Measurements from ENCODE around the gene HRAS. TPM values are rescaled to one million over a fixed set of nuclear protein-coding genes. Genes with fewer than 3 reads are reported as not detected.

The HRAS gene
- total and polyA plus RNA-seq, 4 donors, result 20.5 to 133 (median 69.7) TPM

- peaks cover 0 to 16% (median 3%) of the 10 kb centered on the region in 4 donors for H3K36me3 ChIP-seq (ENCODE audit: control insufficient read depth in 4 of 4, insufficient read depth in 4 of 4, low read length in 4 of 4)
- WGBS, 2 donors, result 1 to 2% methylated on average over 91 to 93 of the region's 93 CpGs
- H3K27ac ChIP-seq (ENCODE audit: low read depth in 1 of 2, low read length in 1 of 2), result peak within 1 kb of the TSS in 1 of 2 donors; percentile 82
- H3K27me3 ChIP-seq (ENCODE audit: control insufficient read depth in 3 of 3, insufficient read depth in 3 of 3, low read length in 2 of 3), result peaks cover 0 to 11% (median 10%) of the 10 kb centered on the region in 3 donors
- H3K9me3 ChIP-seq (ENCODE audit: control insufficient read depth in 4 of 4, insufficient read depth in 3 of 4, low read length in 3 of 4), result peaks cover 0 to 2% (median 0%) of the 10 kb centered on the region in 4 donors
- DNase-seq, result peak; percentile 80 to 87 (median 82)
- peaks cover 0 to 23% (median 6%) of the 10 kb centered on the region in 5 donors for H3K4me1 ChIP-seq (ENCODE audit: control insufficient read depth in 5 of 5, insufficient read depth in 5 of 5, low read length in 5 of 5)
- peak within 1 kb of the TSS; percentile 30 for H3K4me3 ChIP-seq
- no peak for TF ChIP-seq CTCF (IDR thresholded peaks at IDR 0.05; ENCODE audit: control extremely low read depth, extremely low read depth)
- no peak within 1 kb of the TSS for H3K9ac ChIP-seq (ENCODE audit: insufficient read depth in 1 of 2, low read length in 2 of 2)
- ATAC-seq (ENCODE audit: insufficient read depth, low FRiP score), result peak; percentile 58
Measured at GRCh38 chr11:536841-537621, 1.7 kb upstream of the HRAS start, which contains the start of gene LRRC56. LRRC56 (plus strand) TSS chr11:537527; CDS start chr11:540685, 3,158 bp downstream.

GRCh38 chr11:535210-535518, 212 bp downstream of the HRAS start:
- DNase-seq, result no peak
- WGBS, 2 donors, result 0 to 1% methylated on average over 2 to 56 of the region's 56 CpGs
- Histone ChIP-seq H3K36me3 (ENCODE audit: control insufficient read depth in 4 of 4, insufficient read depth in 4 of 4, low read length in 4 of 4) (peaks cover 0 to 27% (median 3%) of the 10 kb centered on the region in 4 donors), H3K27me3 (ENCODE audit: control insufficient read depth in 3 of 3, insufficient read depth in 3 of 3, low read length in 2 of 3) (peaks cover 0 to 11% (median 10%) of the 10 kb centered on the region in 3 donors), H3K27ac (ENCODE audit: low read depth in 1 of 2, low read length in 1 of 2) (peak overlapping the region in 1 of 2 donors; percentile 30), H3K4me1 (ENCODE audit: control insufficient read depth in 5 of 5, insufficient read depth in 5 of 5, low read length in 5 of 5) (peaks cover 0 to 23% (median 6%) of the 10 kb centered on the region in 5 donors), H3K9me3 (ENCODE audit: control insufficient read depth in 4 of 4, insufficient read depth in 3 of 4, low read length in 3 of 4) (peaks cover 0 to 2% (median 0%) of the 10 kb centered on the region in 4 donors), H3K4me3 (peak overlapping the region; percentile 73), H3K9ac (ENCODE audit: insufficient read depth in 1 of 2, low read length in 2 of 2) (no peak overlapping the region)
- no peak for TF ChIP-seq CTCF (IDR thresholded peaks at IDR 0.05; ENCODE audit: control extremely low read depth, extremely low read depth)
- no peak for ATAC-seq (ENCODE audit: insufficient read depth, low FRiP score)

- 8 to 11% methylated on average over 61 to 66 of the region's 66 CpGs for WGBS, 2 donors
- no peak for ATAC-seq (ENCODE audit: insufficient read depth, low FRiP score)
- Histone ChIP-seq H3K9ac (ENCODE audit: insufficient read depth in 1 of 2, low read length in 2 of 2) (peak overlapping the region in 1 of 2 donors; percentile 11), H3K9me3 (ENCODE audit: control insufficient read depth in 4 of 4, insufficient read depth in 3 of 4, low read length in 3 of 4) (peaks cover 0 to 2% (median 0%) of the 10 kb centered on the region in 4 donors), H3K4me1 (ENCODE audit: control insufficient read depth in 5 of 5, insufficient read depth in 5 of 5, low read length in 5 of 5) (peaks cover 0 to 23% (median 6%) of the 10 kb centered on the region in 5 donors), H3K27me3 (ENCODE audit: control insufficient read depth in 3 of 3, insufficient read depth in 3 of 3, low read length in 2 of 3) (peaks cover 0 to 11% (median 10%) of the 10 kb centered on the region in 3 donors), H3K36me3 (ENCODE audit: control insufficient read depth in 4 of 4, insufficient read depth in 4 of 4, low read length in 4 of 4) (peaks cover 0 to 30% (median 3%) of the 10 kb centered on the region in 4 donors), H3K4me3 (peak overlapping the region; percentile 73), H3K27ac (ENCODE audit: low read depth in 1 of 2, low read length in 1 of 2) (peak overlapping the region in 1 of 2 donors; percentile 30)
- TF ChIP-seq CTCF (IDR thresholded peaks at IDR 0.05; ENCODE audit: control extremely low read depth, extremely low read depth), result no peak
- DNase-seq, result no peak
Measured at GRCh38 chr11:534396-535209, 773 bp downstream of the HRAS start.

All from lung (tissue), 12 donors.